IMR-90 (cell line): Measurements from ENCODE around the gene KRTAP3-1. TPM values are rescaled to one million over a fixed set of nuclear protein-coding genes. Genes with fewer than 3 reads are reported as not detected.

ENCODE experiments used
- ATAC-seq: fragments of 200-7000 bp; cut with Tn5 transposase; 2 replicates; pipeline ENCODE4 v1.9.1; 2020; ENCODE audit warnings: low read depth, mild to moderate bottlenecking, moderate library complexity
- BruUV-seq: library from RNA; stranded (reverse); fragments of 400-500 nt; replicated peaks from 2 replicates; lab custom pipeline; 2021; lab: Mats Ljungman, UMichigan
- CTCF ChIA-PET: fragments of 300-600 bp; formaldehyde crosslinking; extraction: SDS; loops from one replicate; lab custom pipeline; 2021; ENCODE audit warnings: antibody characterized with exemption; lab: Yijun Ruan, JAX
- POLR2A ChIA-PET: fragments of 300-600 bp; sonication (Branson Sonifier 250); formaldehyde crosslinking; loops from one replicate; lab custom pipeline; 2022; ENCODE audit warnings: antibody characterized with exemption; ENCODE audit not compliant: unreplicated experiment; lab: Charles Lee
- DNase-seq: peaks from one replicate; pipeline ENCODE4 v3.0.0; 2013
- H2AFZ ChIP-seq: replicated peaks from 2 replicates; pipeline ENCODE3; 2013; ENCODE audit warnings: low read length, mild to moderate bottlenecking; ENCODE audit not compliant: poor library complexity
- H2AK5ac ChIP-seq: 2 replicates; pipeline ENCODE4 v1.6.1; 2013; ENCODE audit warnings: low read depth, low read length, inconsistent platforms
- H2AK9ac ChIP-seq: replicated peaks from 2 replicates; pipeline ENCODE3; 2013; ENCODE audit warnings: mild to moderate bottlenecking, low read depth, low read length, moderate library complexity; ENCODE audit not compliant: poor library complexity
- H2BK120ac ChIP-seq: 2 replicates; pipeline ENCODE4 v1.6.1; 2013; ENCODE audit warnings: low read depth, low read length, inconsistent platforms
- H2BK15ac ChIP-seq: 3 replicates; pipeline ENCODE4 v1.6.1; 2013; ENCODE audit warnings: low read depth, low read length, inconsistent platforms
- H2BK20ac ChIP-seq: 2 replicates; pipeline ENCODE4 v1.6.1; 2013; ENCODE audit warnings: low read depth, mild to moderate bottlenecking, inconsistent platforms, low read length, moderate library complexity
- H2BK5ac ChIP-seq: 2 replicates; pipeline ENCODE4 v1.6.1; 2013; ENCODE audit warnings: mild to moderate bottlenecking, low read depth, low read length, inconsistent platforms; ENCODE audit not compliant: poor library complexity, severe bottlenecking
- H3K14ac ChIP-seq: replicated peaks from 2 replicates; pipeline ENCODE4 v1.6.1; 2013; ENCODE audit warnings: low read depth, low read length, inconsistent platforms
- H3K18ac ChIP-seq: 2 replicates; pipeline ENCODE4 v1.6.1; 2013; ENCODE audit warnings: low read depth, low read length, control low read depth
- H3K23ac ChIP-seq: 2 replicates; pipeline ENCODE4 v1.6.1; 2013; ENCODE audit warnings: low read depth, low read length, inconsistent platforms
- H3K27ac ChIP-seq: 2 replicates; pipeline ENCODE4 v1.5.1; 2013; ENCODE audit warnings: mild to moderate bottlenecking, control low read depth, low read length; ENCODE audit not compliant: insufficient read depth
- H3K27me3 ChIP-seq: 2 replicates; pipeline ENCODE4 v1.6.1; 2013; ENCODE audit warnings: low read length; ENCODE audit not compliant: control insufficient read depth, insufficient read depth
- H3K36me3 ChIP-seq: 2 replicates; pipeline ENCODE4 v1.6.1; 2013; ENCODE audit warnings: low read length, mixed read lengths; ENCODE audit not compliant: control insufficient read depth, insufficient read depth
- H3K4ac ChIP-seq: 2 replicates; pipeline ENCODE4 v1.6.1; 2013; ENCODE audit warnings: low read depth, low read length, inconsistent platforms
- H3K4me1 ChIP-seq: 2 replicates; pipeline ENCODE4 v1.6.1; 2013; ENCODE audit warnings: low read length, mixed read lengths; ENCODE audit not compliant: control insufficient read depth, insufficient read depth
- H3K4me2 ChIP-seq: 2 replicates; pipeline ENCODE4 v1.6.1; 2013; ENCODE audit warnings: low read depth, mild to moderate bottlenecking, control low read depth, low read length, moderate library complexity
- H3K4me3 ChIP-seq: 2 replicates; pipeline ENCODE4 v1.5.1; 2013; ENCODE audit warnings: low read depth, mild to moderate bottlenecking, control low read depth, low read length, moderate library complexity; ENCODE audit not compliant: insufficient read depth
- H3K56ac ChIP-seq: 2 replicates; pipeline ENCODE4 v1.6.1; 2013; ENCODE audit warnings: low read length, inconsistent platforms; ENCODE audit not compliant: insufficient read depth; ENCODE audit errors: extremely low read depth
- H3K79me1 ChIP-seq, 2 experiments: 2 replicates each; pipeline ENCODE4 v1.6.1; 2013; ENCODE audit warnings: low read length in 2 of 2, inconsistent platforms in 1 of 2, low read depth in 1 of 2
- H3K9ac ChIP-seq: 2 replicates; pipeline ENCODE4 v1.6.1; 2013; ENCODE audit warnings: low read depth, low read length, control low read depth
- H3K9me1 ChIP-seq: 2 replicates; pipeline ENCODE4 v1.6.1; 2013; ENCODE audit warnings: low read length, inconsistent platforms; ENCODE audit not compliant: insufficient read depth
- H3K9me3 ChIP-seq: 2 replicates; pipeline ENCODE4 v1.6.1; 2013; ENCODE audit warnings: low read length; ENCODE audit not compliant: control insufficient read depth, insufficient read depth
- H4K20me1 ChIP-seq: 2 replicates; pipeline ENCODE4 v1.6.1; 2013; ENCODE audit warnings: low read length, inconsistent platforms; ENCODE audit not compliant: insufficient read depth
- H4K5ac ChIP-seq: 2 replicates; pipeline ENCODE4 v1.6.1; 2013; ENCODE audit warnings: mild to moderate bottlenecking, low read depth, low read length, control low read depth
- H4K8ac ChIP-seq, 2 experiments: 2 replicates each; pipeline ENCODE4 v1.6.1; 2013; ENCODE audit warnings: low read depth in 2 of 2, low read length in 2 of 2, control low read depth in 1 of 2, inconsistent platforms in 1 of 2
- H4K91ac ChIP-seq: 2 replicates; pipeline ENCODE4 v1.6.1; 2013; ENCODE audit warnings: low read depth, low read length, inconsistent platforms; ENCODE audit not compliant: insufficient read depth
- BHLHE40 ChIP-seq: fragments of 150-350 bp; IDR thresholded peaks from 2 replicates; pipeline ENCODE4 v1.6.1; 2016; ENCODE audit warnings: mild to moderate bottlenecking, low read depth, low read length
- CEBPB ChIP-seq: IDR thresholded peaks from 2 replicates; pipeline ENCODE4 v1.6.1; 2012; ENCODE audit warnings: low read depth, low read length, improper control_type of control experiment
- CHD1 ChIP-seq: IDR thresholded peaks from 2 replicates; pipeline ENCODE4 v1.6.1; 2012; ENCODE audit warnings: low read depth, low read length, improper control_type of control experiment
- FOS ChIP-seq: fragments of 150-350 bp; IDR thresholded peaks from 2 replicates; pipeline ENCODE4 v1.6.1; 2016; ENCODE audit warnings: low read depth, low read length
- MAFK ChIP-seq: IDR thresholded peaks from 2 replicates; pipeline ENCODE4 v1.6.1; 2012; ENCODE audit warnings: low read depth, low read length, improper control_type of control experiment
- MAZ ChIP-seq: IDR thresholded peaks from 2 replicates; pipeline ENCODE4 v1.6.1; 2012; ENCODE audit warnings: low read depth, mild to moderate bottlenecking, low read length, improper control_type of control experiment, moderate library complexity, borderline replicate concordance
- MXI1 ChIP-seq: IDR thresholded peaks from 2 replicates; pipeline ENCODE4 v1.6.1; 2012; ENCODE audit warnings: low read depth, mild to moderate bottlenecking, low read length, moderate library complexity, borderline replicate concordance
- NFE2L2 ChIP-seq: fragments of 150-350 bp; IDR thresholded peaks from 2 replicates; pipeline ENCODE4 v1.6.1; 2016; ENCODE audit warnings: low read depth, mild to moderate bottlenecking, low read length
- POLR2A ChIP-seq: IDR thresholded peaks from 2 replicates; pipeline ENCODE4 v1.6.1; 2012; ENCODE audit warnings: mild to moderate bottlenecking, low read depth, low read length
- RAD21 ChIP-seq: IDR thresholded peaks from 2 replicates; pipeline ENCODE4 v1.6.1; 2012; ENCODE audit warnings: low read length, improper control_type of control experiment
- RCOR1 ChIP-seq: IDR thresholded peaks from 2 replicates; pipeline ENCODE4 v1.6.1; 2012; ENCODE audit warnings: mild to moderate bottlenecking, low read length, improper control_type of control experiment; ENCODE audit not compliant: insufficient replicate concordance
- RFX5 ChIP-seq: IDR thresholded peaks from 2 replicates; pipeline ENCODE4 v1.8.0; 2012; ENCODE audit warnings: low read depth, mild to moderate bottlenecking, low read length, moderate library complexity
- SMC3 ChIP-seq: fragments of 150-350 bp; IDR thresholded peaks from 2 replicates; pipeline ENCODE4 v1.6.1; 2016; ENCODE audit warnings: low read depth, mild to moderate bottlenecking, antibody characterized with exemption, low read length, moderate library complexity
- WGBS, 2 experiments: methylation state at CpG; one replicate each; pipeline versions ENCODE4 v1.1.5 to v1.1.7; 2013; ENCODE audit warnings: missing lambda C conversion rate in 2 of 2; ENCODE audit not compliant: insufficient read length in 1 of 2; ENCODE audit errors: extremely low coverage in 2 of 2; 5-methylcytosine and 5-hydroxymethylcytosine counted together
- dilution Hi-C: fragments of 300-500 bp; cut with HindIII; formaldehyde crosslinking; loops from one replicate; pipeline ENCODE4 v1.14.3; 2018; ENCODE audit warnings: low sequenced_read_pairs; ENCODE audit not compliant: unreplicated experiment
- in situ Hi-C: fragments of 300-500 bp; cut with MboI; formaldehyde crosslinking; loops from 3 replicates; pipeline ENCODE4 v1.14.3; 2019; ENCODE audit warnings: low sequenced_read_pairs, inconsistent platforms, mixed read lengths
- intact Hi-C: fragments of 100-400 bp; cut with micrococcal nuclease; formaldehyde crosslinking; loops from 2 replicates; pipeline ENCODE4 v1.10.0; 2022
- polyA plus RNA-seq, 3 experiments: library from polyadenylated mRNA; depleted of rRNA; stranded (reverse); fragments of >200 nt; gene quantifications; 2 replicates each; pipeline ENCODE4 v1.2.3, GENCODE V29; 2012; ENCODE audit warnings: low replicate concordance in 1 of 3
- total RNA-seq: library from RNA; depleted of rRNA; stranded (reverse); fragments of >200 nt; gene quantifications from 2 replicates; pipeline ENCODE4 v1.2.3, GENCODE V29; 2012
- TF ChIP-seq, protein P1 (sequence below): conservative IDR thresholded peaks from 2 replicates; pipeline ENCODE4 v1.5.1; 2012; ENCODE audit warnings: mild to moderate bottlenecking, low read depth, low read length, improper control_type of control experiment
- TF ChIP-seq, protein P2 (sequence below): fragments of 150-350 bp; IDR thresholded peaks from 2 replicates; pipeline ENCODE4 v1.6.1; 2016; ENCODE audit warnings: low read depth, mild to moderate bottlenecking, low read length, moderate library complexity, borderline replicate concordance
- TF ChIP-seq, protein P3 (sequence below): fragments of 150-350 bp; IDR thresholded peaks from 2 replicates; pipeline ENCODE4 v1.6.1; 2017; ENCODE audit warnings: mild to moderate bottlenecking, antibody characterized with exemption, low read length, low read depth

Gene KRTAP3-1
- total and polyA plus RNA-seq, 2 of the 4 experiments (the other 2 are of a cell fraction), result not detected

DNA sequence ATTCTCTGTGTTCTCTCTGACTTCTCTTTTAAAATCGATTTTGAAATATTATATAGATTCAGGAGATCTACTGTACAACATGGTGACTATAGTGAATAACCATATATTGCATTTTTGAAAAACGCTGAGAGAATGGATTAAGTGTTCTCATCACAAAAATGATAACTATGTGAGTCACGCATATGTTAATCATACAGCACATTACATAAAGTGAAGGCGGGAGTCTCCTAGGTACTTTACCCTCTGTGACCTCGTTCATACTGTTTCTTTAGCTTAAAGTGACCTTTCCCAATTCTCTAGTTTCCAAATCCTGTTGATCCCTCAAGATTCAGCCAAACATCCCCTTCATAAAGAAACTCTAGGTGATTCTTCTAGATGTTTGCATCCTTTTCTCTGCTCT, 6.1 kb downstream of the KRTAP3-1 start:
- Histone ChIP-seq H3K18ac (no peak overlapping the region), H3K4ac (no peak overlapping the region), H2AK9ac (no peak overlapping the region), H3K4me3 (no peak overlapping the region), H2AFZ (no peak overlapping the region), H4K8ac (no peak overlapping the region), H3K9me1 (no peaks in the 10 kb centered on the region), H3K56ac (no peak overlapping the region), H4K5ac (no peak overlapping the region), H3K4me1 (no peaks in the 10 kb centered on the region), H3K9ac (no peak overlapping the region), H2BK15ac (no peak overlapping the region), H3K23ac (no peak overlapping the region), H2BK20ac (no peak overlapping the region), H3K27ac (no peak overlapping the region), H3K36me3 (no peaks in the 10 kb centered on the region), H2BK5ac (no peak overlapping the region), H2AK5ac (no peak overlapping the region), H2BK120ac (no peak overlapping the region), H3K27me3 (no peaks in the 10 kb centered on the region), H4K20me1 (no peaks in the 10 kb centered on the region), H3K14ac (no peak overlapping the region), H4K91ac (no peak overlapping the region), H3K9me3 (no peaks in the 10 kb centered on the region), H3K79me1 (no peaks in the 10 kb centered on the region), H3K4me2 (no peak overlapping the region)
- POLR2A ChIA-PET, result no interaction called here
- DNase-seq, result peak; percentile 17
- in situ Hi-C loops (no loop called here), intact Hi-C loops (no loop called here), dilution Hi-C loops (no loop called here)
- TF ChIP-seq NFE2L2, result no peak
- no peak for TF ChIP-seq BHLHE40
- TF ChIP-seq, protein P1, sequence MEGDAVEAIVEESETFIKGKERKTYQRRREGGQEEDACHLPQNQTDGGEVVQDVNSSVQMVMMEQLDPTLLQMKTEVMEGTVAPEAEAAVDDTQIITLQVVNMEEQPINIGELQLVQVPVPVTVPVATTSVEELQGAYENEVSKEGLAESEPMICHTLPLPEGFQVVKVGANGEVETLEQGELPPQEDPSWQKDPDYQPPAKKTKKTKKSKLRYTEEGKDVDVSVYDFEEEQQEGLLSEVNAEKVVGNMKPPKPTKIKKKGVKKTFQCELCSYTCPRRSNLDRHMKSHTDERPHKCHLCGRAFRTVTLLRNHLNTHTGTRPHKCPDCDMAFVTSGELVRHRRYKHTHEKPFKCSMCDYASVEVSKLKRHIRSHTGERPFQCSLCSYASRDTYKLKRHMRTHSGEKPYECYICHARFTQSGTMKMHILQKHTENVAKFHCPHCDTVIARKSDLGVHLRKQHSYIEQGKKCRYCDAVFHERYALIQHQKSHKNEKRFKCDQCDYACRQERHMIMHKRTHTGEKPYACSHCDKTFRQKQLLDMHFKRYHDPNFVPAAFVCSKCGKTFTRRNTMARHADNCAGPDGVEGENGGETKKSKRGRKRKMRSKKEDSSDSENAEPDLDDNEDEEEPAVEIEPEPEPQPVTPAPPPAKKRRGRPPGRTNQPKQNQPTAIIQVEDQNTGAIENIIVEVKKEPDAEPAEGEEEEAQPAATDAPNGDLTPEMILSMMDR, result no peak
- no peak for TF ChIP-seq SMC3
- no peak for TF ChIP-seq MAFK
- TF ChIP-seq MAZ, result no peak
- TF ChIP-seq, protein P2, sequence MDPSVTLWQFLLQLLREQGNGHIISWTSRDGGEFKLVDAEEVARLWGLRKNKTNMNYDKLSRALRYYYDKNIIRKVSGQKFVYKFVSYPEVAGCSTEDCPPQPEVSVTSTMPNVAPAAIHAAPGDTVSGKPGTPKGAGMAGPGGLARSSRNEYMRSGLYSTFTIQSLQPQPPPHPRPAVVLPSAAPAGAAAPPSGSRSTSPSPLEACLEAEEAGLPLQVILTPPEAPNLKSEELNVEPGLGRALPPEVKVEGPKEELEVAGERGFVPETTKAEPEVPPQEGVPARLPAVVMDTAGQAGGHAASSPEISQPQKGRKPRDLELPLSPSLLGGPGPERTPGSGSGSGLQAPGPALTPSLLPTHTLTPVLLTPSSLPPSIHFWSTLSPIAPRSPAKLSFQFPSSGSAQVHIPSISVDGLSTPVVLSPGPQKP, result no peak
- no peak for TF ChIP-seq RAD21
- TF ChIP-seq, protein P3, sequence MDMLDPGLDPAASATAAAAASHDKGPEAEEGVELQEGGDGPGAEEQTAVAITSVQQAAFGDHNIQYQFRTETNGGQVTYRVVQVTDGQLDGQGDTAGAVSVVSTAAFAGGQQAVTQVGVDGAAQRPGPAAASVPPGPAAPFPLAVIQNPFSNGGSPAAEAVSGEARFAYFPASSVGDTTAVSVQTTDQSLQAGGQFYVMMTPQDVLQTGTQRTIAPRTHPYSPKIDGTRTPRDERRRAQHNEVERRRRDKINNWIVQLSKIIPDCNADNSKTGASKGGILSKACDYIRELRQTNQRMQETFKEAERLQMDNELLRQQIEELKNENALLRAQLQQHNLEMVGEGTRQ, result no peak
- no peak for TF ChIP-seq RCOR1
- TF ChIP-seq FOS, result no peak
- TF ChIP-seq MXI1, result no peak
- no peak for TF ChIP-seq RFX5
- no peak for TF ChIP-seq CEBPB
- no peak for TF ChIP-seq POLR2A
- no peak for TF ChIP-seq CHD1
- no TSS peak for BruUV-seq
- no peak for ATAC-seq
- CTCF ChIA-PET, result no interaction called here
- WGBS, 2 experiments, result 0% methylated on average over 1 of the region's 5 CpGs; no CpG with 5 or more reads in 1 of the 2 experiments
